ENCODE results near the gene RCCD1.

- TF ChIP-seq CTCF (IDR thresholded peaks at IDR 0.05) (no peak), EZH2 (IDR thresholded peaks at IDR 0.05) (no peak)
These were observed 19.5 kb downstream of the RCCD1 start for GRCh38 chr15:90974216-90974615.

Data from neural progenitor cell (in vitro differentiated cells).